Activated naive CD4-positive, alpha-beta T cell treated with Interleukin-2 at 50 U/mL for 16 hours (primary cell): ENCODE results near the gene RABGAP1L.
"Not testable (repeated sequence)": the region's sequence is repeated elsewhere in the genome, so short reads cannot be mapped to it uniquely, and the experiment has no call there.

Source experiments
- DNase-seq: peaks from one replicate; pipeline ENCODE4 v3.0.0-alpha.2; 2020

The RABGAP1L gene

GRCh38 chr1:174397261-174397660, 237.9 kb downstream of the RABGAP1L start:
- DNase-seq = no peak

- no peak for DNase-seq
These were observed 238.9 kb downstream of the RABGAP1L start for GRCh38 chr1:174398246-174398645.

GRCh38 chr1:174399211-174399610, 239.9 kb downstream of the RABGAP1L start:
- DNase-seq = no peak

- DNase-seq = no peak
These were observed 241.8 kb downstream of the RABGAP1L start for GRCh38 chr1:174401075-174401474.

- DNase-seq = no peak
These were observed 245.9 kb downstream of the RABGAP1L start for GRCh38 chr1:174405219-174405618.

GRCh38 chr1:174406421-174406820, 247.1 kb downstream of the RABGAP1L start:
- no peak for DNase-seq

GRCh38 chr1:174407665-174408064, 248.3 kb downstream of the RABGAP1L start:
- no peak for DNase-seq

GRCh38 chr1:174408146-174408545, 248.8 kb downstream of the RABGAP1L start:
- DNase-seq = no peak

GRCh38 chr1:174409801-174410200, 250.5 kb downstream of the RABGAP1L start:
- not testable (repeated sequence) for DNase-seq

GRCh38 chr1:174413632-174414031, 254.3 kb downstream of the RABGAP1L start:
- DNase-seq = no peak

- DNase-seq = no peak
These were observed 254.9 kb downstream of the RABGAP1L start for GRCh38 chr1:174414203-174414602.

GRCh38 chr1:174415506-174415905, 256.2 kb downstream of the RABGAP1L start:
- no peak for DNase-seq

GRCh38 chr1:174417921-174418320, 258.6 kb downstream of the RABGAP1L start:
- DNase-seq = no peak

GRCh38 chr1:174425121-174425520, 265.8 kb downstream of the RABGAP1L start:
- no peak for DNase-seq

GRCh38 chr1:174426153-174426552, 266.8 kb downstream of the RABGAP1L start:
- DNase-seq = no peak

- DNase-seq = no peak
These were observed 268.7 kb downstream of the RABGAP1L start for GRCh38 chr1:174428033-174428432.

- DNase-seq = no peak
These were observed 269.4 kb downstream of the RABGAP1L start for GRCh38 chr1:174428739-174429138.

- no peak for DNase-seq
These were observed 274.1 kb downstream of the RABGAP1L start for GRCh38 chr1:174433451-174433850.

GRCh38 chr1:174445351-174445750, 286.0 kb downstream of the RABGAP1L start:
- no peak for DNase-seq

GRCh38 chr1:174445817-174446216, 286.5 kb downstream of the RABGAP1L start:
- DNase-seq = no peak

- DNase-seq = no peak
These were observed 288.7 kb downstream of the RABGAP1L start, which contains the start of gene GPR52 for GRCh38 chr1:174447866-174448530. TSS of gene GPR52 (plus strand) at chr1:174447964. CDS start at chr1:174448112, 148 bp downstream.

- DNase-seq = no peak
These were observed 289.2 kb downstream of the RABGAP1L start for GRCh38 chr1:174448531-174448883.

GRCh38 chr1:174448974-174449373, 289.7 kb downstream of the RABGAP1L start:
- no peak for DNase-seq

- no peak for DNase-seq
These were observed 292.1 kb downstream of the RABGAP1L start for GRCh38 chr1:174451408-174451807.

- no peak for DNase-seq
These were observed 306.5 kb downstream of the RABGAP1L start for GRCh38 chr1:174465855-174466254.
